Measurements from ENCODE around the gene ARID5B.

The ARID5B gene

DNA sequence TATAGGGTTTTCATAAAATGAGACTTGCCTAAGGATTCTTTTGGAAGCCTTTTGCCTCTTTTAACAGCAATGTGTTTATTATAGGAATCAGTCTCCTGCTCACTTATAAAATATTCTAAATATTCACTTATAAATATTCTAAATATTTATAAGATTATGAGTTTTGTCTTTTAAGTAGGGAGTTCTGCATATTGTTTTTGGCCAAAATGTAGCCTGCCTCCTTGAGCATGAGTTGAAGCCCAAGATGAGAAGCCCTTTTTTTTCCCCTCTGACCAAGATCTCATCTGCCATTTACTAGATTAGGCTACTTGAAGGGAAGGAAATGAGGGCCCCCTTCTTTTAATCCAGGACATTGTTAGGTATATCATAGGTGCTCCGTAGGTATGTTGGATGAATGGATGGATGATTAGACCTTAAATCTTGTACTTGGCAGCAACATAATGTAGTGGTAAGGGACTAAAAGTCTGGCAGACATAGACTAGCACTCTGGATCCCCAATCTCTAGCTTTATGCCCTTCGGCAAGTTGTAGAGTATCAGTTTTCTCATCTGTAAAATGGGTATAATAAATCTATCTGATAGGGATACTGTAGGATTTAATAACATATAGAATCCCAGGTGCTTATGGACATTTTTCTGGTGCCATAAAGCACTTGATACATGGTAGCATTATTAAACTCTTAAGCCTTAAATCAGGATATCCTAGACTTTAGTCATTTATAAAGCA, 59.1 kb downstream of the ARID5B start:
- H3K9me3 ChIP-seq = no peaks in the 10 kb centered on the region
- 0 out of 2 replicates have a peak overlapping the region, but pooled peaks have one; percentile 17 for H3K4me3 ChIP-seq
- peaks cover 100% of the 10 kb centered on the region for H3K4me1 ChIP-seq
- H3K27me3 ChIP-seq = no peaks in the 10 kb centered on the region
- no peak for TF ChIP-seq Cebpa-rat (IDR thresholded peaks at IDR 0.05)
- peak overlapping the region; percentile 85 for H3K27ac ChIP-seq
- H3K36me3 ChIP-seq = peaks cover 70% of the 10 kb centered on the region
- H4K20me1 ChIP-seq = no peaks in the 10 kb centered on the region
- peak overlapping the region; percentile 73 for H3K4me2 ChIP-seq
- peak overlapping the region; percentile 21; the same call in 1 of the 2 replicates for H3K9ac ChIP-seq

DNA sequence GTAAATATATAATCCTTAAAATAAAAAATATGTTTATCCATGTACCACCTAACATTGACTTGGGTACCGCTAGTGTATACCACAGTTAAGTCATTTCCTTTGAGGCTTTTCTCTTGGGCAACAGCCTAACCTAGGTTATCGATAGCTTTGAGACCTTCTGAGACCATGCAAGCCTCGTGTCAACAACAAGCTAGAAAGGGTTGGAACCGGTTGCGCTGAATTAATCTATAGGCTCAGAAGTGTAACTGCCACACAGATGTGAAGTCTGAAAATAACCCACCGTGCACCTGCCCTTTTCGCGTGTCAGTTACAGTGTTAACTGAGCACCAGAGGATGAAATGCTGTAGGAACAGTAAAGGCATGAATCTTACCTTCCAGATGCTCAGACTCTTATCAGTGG, 59.8 kb downstream of the ARID5B start:
- Histone ChIP-seq H3K27me3 (no peaks in the 10 kb centered on the region), H3K4me2 (peak overlapping the region; percentile 73), H3K9ac (peak overlapping the region; percentile 54), H3K4me1 (peaks cover 100% of the 10 kb centered on the region), H3K4me3 (no peak overlapping the region), H3K27ac (peak overlapping the region; percentile 85), H3K36me3 (peaks cover 70% of the 10 kb centered on the region), H3K9me3 (peaks cover 3% of the 10 kb centered on the region; the same call in 1 of the 2 replicates), H4K20me1 (no peaks in the 10 kb centered on the region)
- peak; percentile 60; the same call in 1 of the 2 replicates for TF ChIP-seq Cebpa-rat (IDR thresholded peaks at IDR 0.05)

DNA sequence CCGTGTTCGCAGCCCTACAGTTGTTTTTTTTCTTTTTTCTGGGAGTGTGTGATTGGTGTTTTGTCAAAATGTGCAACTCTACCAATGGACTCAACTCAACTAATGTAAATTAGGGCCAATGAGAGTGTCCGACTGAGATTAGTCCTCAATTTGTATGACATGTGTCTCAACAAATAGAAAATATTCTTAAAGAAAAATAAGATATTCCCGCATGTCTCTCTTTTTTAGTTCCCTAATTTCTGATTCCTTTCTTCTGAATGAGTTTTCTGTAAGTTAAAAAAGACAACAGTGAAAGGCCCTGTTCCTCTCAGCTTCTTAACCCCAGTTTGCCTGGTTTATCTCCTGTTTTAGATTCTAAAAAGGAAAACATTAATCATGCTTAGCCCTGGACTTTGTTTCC, 61.5 kb downstream of the ARID5B start:
- Histone ChIP-seq H3K4me3 (peak overlapping the region; percentile 35; the same call in 1 of the 2 replicates), H3K9ac (peak overlapping the region; percentile 59), H3K4me1 (peaks cover 100% of the 10 kb centered on the region), H4K20me1 (no peaks in the 10 kb centered on the region), H3K4me2 (peak overlapping the region; percentile 73), H3K27me3 (no peaks in the 10 kb centered on the region), H3K9me3 (peaks cover 12% of the 10 kb centered on the region; the same call in 1 of the 2 replicates), H3K27ac (peak overlapping the region; percentile 85), H3K36me3 (peaks cover 73% of the 10 kb centered on the region)
- no peak for TF ChIP-seq Cebpa-rat (IDR thresholded peaks at IDR 0.05)

GRCh38 chr10:61963669-61964058, 62.2 kb downstream of the ARID5B start:
- peak overlapping the region; percentile 59 for H3K9ac ChIP-seq
- H3K27me3 ChIP-seq = no peaks in the 10 kb centered on the region
- TF ChIP-seq Cebpa-rat (IDR thresholded peaks at IDR 0.05) = no peak
- peaks cover 73% of the 10 kb centered on the region for H3K36me3 ChIP-seq
- H3K27ac ChIP-seq = peak overlapping the region; percentile 85
- H3K4me1 ChIP-seq = peaks cover 100% of the 10 kb centered on the region
- H3K4me2 ChIP-seq = peak overlapping the region; percentile 73
- H4K20me1 ChIP-seq = no peaks in the 10 kb centered on the region
- H3K4me3 ChIP-seq = peak overlapping the region; percentile 35
- H3K9me3 ChIP-seq = peaks cover 12% of the 10 kb centered on the region; the same call in 1 of the 2 replicates

GRCh38 chr10:61964059-61964709, 62.7 kb downstream of the ARID5B start:
- H4K20me1 ChIP-seq = no peaks in the 10 kb centered on the region
- peak overlapping the region; percentile 73 for H3K4me2 ChIP-seq
- no peak for TF ChIP-seq Cebpa-rat (IDR thresholded peaks at IDR 0.05)
- peaks cover 73% of the 10 kb centered on the region for H3K36me3 ChIP-seq
- no peaks in the 10 kb centered on the region for H3K27me3 ChIP-seq
- peak overlapping the region; percentile 59 for H3K9ac ChIP-seq
- H3K27ac ChIP-seq = peak overlapping the region; percentile 85
- H3K4me1 ChIP-seq = peaks cover 100% of the 10 kb centered on the region
- H3K4me3 ChIP-seq = peak overlapping the region; percentile 35; the same call in 1 of the 2 replicates
- peaks cover 15% of the 10 kb centered on the region for H3K9me3 ChIP-seq

DNA sequence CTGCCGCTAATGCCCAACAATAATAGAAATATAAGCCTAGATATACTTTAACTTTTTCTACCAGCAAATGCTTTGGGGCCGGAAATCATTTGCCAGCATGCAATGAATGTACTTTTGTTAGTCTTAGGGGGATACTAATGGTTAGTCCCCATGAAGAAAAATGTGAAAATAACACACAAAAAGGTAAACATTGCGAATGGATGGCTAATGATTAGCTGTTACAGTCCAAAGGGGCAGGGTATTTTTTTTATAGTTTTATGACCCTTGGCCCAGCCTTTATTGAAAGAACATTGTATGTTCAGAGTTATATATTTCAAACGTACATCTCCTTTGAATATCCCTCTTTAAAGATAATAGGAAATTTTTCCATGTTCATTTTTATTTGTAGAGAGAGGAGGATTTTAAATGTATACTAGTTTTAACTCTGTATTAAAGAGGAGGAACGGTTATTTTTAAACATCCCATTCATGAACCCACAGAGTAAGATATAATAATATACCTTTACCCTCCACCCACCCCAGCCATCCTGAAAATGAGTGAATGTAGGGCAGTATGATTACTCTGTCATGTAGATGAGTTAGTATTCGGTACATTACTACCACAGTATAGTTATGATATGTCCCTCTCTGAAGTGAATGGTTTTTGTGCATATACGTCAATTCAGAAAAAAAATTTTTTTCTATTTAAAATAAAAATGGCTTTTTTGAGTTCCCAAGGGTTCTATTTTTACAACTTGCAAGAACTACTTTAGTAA, 63.6 kb downstream of the ARID5B start:
- Histone ChIP-seq H3K4me3 (peak overlapping the region; percentile 10; the same call in 1 of the 2 replicates), H3K4me1 (peaks cover 100% of the 10 kb centered on the region), H3K9ac (0 out of 2 replicates have a peak overlapping the region, but pooled peaks have one; percentile 59), H3K4me2 (peak overlapping the region; percentile 73), H3K36me3 (peaks cover 81% of the 10 kb centered on the region), H3K9me3 (peaks cover 18% of the 10 kb centered on the region), H3K27me3 (no peaks in the 10 kb centered on the region), H3K27ac (peak overlapping the region; percentile 85), H4K20me1 (no peaks in the 10 kb centered on the region)
- TF ChIP-seq Cebpa-rat (IDR thresholded peaks at IDR 0.05) = no peak

GRCh38 chr10:61965703-61966395, 64.3 kb downstream of the ARID5B start:
- Histone ChIP-seq H3K36me3 (peaks cover 82% of the 10 kb centered on the region), H3K4me2 (peak overlapping the region; percentile 73), H3K9ac (no peak overlapping the region), H4K20me1 (no peaks in the 10 kb centered on the region), H3K4me1 (peaks cover 99% of the 10 kb centered on the region), H3K27me3 (no peaks in the 10 kb centered on the region), H3K9me3 (peaks cover 18% of the 10 kb centered on the region), H3K4me3 (peak overlapping the region; percentile 10; the same call in 1 of the 2 replicates), H3K27ac (peak overlapping the region; percentile 85; the same call in 1 of the 2 replicates)
- no peak for TF ChIP-seq Cebpa-rat (IDR thresholded peaks at IDR 0.05)

GRCh38 chr10:61967298-61967697, 65.8 kb downstream of the ARID5B start:
- peaks cover 86% of the 10 kb centered on the region for H3K36me3 ChIP-seq
- no peaks in the 10 kb centered on the region for H3K27me3 ChIP-seq
- no peak for TF ChIP-seq Cebpa-rat (IDR thresholded peaks at IDR 0.05)
- no peak overlapping the region for H3K27ac ChIP-seq
- H3K9me3 ChIP-seq = peaks cover 18% of the 10 kb centered on the region
- H3K4me2 ChIP-seq = no peak overlapping the region
- no peak overlapping the region for H3K4me3 ChIP-seq
- no peaks in the 10 kb centered on the region for H4K20me1 ChIP-seq
- H3K9ac ChIP-seq = no peak overlapping the region
- peaks cover 92% of the 10 kb centered on the region for H3K4me1 ChIP-seq

Data from BLaER1 (cell line).